Fibroblast of pulmonary artery (primary cell): ENCODE measurements around the gene IGF1R.

ENCODE experiments used
- DNase-seq: peaks from one replicate; pipeline ENCODE4 v3.0.0-alpha.2; 2010; ENCODE audit warnings: low read depth
- H3K4me3 ChIP-seq: replicated peaks from 2 replicates; pipeline ENCODE4 v1.5.1; 2011; ENCODE audit warnings: low read depth, mild to moderate bottlenecking, control low read depth, low read length, moderate library complexity
- TF ChIP-seq, protein P1 (sequence below): IDR thresholded peaks from 2 replicates; pipeline ENCODE4 v1.5.1; 2011; ENCODE audit warnings: mild to moderate bottlenecking, control low read depth, low read length, inconsistent platforms; ENCODE audit errors: missing control alignments

Gene IGF1R

DNA sequence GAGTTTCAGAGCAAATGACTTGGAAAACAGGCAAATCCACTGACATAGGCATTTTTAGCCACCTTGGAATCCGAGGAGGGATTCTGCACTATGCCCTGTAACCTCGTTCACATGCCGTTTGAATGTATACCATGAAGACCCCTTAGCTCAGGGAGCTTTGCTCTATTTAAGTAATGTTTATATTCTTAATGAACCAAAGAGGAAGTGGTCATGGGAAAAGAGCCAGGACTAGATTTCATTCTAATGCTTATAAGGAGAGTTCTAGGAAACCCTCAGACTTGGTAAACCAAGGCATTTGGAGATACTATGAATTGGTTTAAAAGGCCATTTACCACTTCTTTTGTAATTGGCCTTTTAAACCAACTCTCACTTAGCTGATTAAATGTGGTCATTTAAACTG lies 178.9 kb downstream of the IGF1R start:
- TF ChIP-seq, protein P1, sequence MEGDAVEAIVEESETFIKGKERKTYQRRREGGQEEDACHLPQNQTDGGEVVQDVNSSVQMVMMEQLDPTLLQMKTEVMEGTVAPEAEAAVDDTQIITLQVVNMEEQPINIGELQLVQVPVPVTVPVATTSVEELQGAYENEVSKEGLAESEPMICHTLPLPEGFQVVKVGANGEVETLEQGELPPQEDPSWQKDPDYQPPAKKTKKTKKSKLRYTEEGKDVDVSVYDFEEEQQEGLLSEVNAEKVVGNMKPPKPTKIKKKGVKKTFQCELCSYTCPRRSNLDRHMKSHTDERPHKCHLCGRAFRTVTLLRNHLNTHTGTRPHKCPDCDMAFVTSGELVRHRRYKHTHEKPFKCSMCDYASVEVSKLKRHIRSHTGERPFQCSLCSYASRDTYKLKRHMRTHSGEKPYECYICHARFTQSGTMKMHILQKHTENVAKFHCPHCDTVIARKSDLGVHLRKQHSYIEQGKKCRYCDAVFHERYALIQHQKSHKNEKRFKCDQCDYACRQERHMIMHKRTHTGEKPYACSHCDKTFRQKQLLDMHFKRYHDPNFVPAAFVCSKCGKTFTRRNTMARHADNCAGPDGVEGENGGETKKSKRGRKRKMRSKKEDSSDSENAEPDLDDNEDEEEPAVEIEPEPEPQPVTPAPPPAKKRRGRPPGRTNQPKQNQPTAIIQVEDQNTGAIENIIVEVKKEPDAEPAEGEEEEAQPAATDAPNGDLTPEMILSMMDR = no peak
- no peak for DNase-seq
- no peak overlapping the region for H3K4me3 ChIP-seq

DNA sequence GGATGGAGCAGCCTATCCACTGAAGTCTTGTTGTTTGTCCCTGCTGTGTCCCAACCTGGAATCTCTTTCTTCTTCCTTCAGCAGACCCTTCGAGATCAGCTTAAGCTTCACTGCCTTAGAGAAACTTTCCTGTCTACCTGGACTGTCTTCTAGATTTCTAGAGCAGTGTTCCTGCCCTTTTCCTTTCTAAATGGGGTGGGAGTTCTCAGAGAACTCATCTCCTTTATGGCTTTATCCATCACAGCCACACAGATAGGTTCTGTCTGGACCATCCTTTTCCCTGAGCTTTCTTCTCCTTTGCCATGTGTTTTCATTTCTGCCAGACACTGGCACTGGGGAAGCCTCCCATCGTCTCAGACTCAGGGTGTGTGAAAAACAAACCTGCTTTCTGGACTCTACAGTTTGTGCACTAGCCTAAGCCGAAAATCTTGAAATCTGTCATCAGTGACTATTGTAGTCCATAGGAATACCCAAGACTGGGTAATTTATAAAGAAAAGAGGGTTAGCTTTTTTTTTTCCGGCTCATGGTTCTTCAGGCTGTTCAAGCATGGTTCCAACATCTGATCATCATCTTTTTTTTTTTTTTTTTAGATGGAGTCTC lies 181.8 kb downstream of the IGF1R start:
- no peak for DNase-seq

DNA sequence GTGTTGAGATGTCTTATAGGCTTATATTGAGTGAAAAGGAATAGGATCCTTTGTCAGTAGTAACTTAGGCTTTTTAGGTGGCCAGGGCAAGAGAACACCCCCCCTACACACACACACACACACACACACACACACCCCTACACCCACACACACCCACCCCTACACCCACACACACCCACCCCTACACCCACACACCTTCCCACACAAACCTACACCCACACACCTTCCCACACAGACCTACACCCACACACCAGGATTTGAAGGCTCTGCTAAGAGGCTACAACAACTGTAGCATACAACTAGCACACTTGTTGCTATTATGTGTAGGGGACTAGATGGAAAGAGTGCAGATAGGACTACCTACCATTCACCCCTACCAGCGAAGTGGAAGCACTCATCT lies 186.6 kb downstream of the IGF1R start:
- no peak for DNase-seq
- H3K4me3 ChIP-seq = no peak overlapping the region
- TF ChIP-seq, protein P1 = no peak

More for the DNA sequence above, 181.8 kb downstream of the IGF1R start:
- TF ChIP-seq, protein P1 = no peak
- no peak overlapping the region for H3K4me3 ChIP-seq

DNA sequence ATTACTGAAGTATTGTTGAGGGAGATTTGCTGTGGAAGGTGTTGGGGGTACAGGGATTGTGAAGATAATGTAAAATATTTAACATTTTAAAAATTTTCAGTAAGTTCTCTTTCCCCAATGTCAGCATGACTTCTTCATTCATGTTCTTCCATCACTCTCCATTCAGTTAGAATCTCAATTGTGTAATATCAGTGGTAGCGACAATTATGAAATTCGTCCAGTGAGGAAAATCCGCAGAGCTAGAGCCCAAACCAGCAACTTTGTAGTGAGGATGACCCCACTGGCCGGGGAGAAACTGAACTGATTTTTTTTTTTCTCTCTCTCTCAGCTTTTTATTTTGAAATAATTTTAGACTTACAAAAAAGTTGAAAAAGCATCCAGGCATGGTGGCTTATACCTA lies 187.5 kb downstream of the IGF1R start:
- TF ChIP-seq, protein P1 = no peak
- H3K4me3 ChIP-seq = no peak overlapping the region
- no peak for DNase-seq

DNA sequence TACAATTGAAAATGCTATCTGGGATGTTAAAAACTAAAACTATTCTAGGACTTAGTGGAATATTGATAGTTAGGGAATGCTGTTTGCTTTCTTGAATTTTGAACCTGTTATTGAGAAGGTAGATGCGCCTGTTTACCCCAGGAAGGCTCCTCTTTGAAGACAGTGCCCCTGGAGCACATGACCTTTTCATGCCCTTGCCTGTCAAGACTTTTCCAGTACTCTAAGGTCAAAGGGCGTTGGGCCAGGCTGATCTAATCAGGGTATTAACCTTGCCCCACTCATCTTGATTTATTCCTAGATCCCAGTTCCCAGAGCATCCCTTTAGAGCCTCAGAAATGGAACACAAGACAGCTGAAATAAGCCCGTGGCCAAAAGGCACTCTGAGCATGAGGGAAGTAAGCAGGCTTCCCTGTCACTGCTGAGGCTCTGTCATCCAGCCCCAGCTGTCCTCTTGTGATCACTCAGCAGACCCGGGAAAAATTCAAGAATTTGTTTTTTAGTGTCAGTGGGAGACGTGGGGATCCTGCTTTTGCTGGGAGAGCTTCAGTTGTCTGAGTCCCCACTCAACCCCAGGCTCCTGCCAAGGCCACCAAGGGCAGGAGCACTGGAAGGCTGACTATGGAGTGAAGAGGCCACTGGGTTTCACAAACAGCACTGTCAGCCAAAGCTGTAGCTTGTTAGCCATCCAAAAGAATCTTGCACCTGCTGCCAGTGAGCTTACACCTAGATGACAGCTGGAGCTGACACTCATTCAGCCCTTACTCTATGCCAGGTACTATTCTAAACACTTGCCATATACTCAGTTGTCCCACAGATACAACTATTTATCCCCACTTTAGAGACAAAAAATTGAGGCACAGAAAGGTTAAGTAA lies 190.3 kb downstream of the IGF1R start:
- no peak for DNase-seq
- H3K4me3 ChIP-seq = no peak overlapping the region
- TF ChIP-seq, protein P1 = no peak

DNA sequence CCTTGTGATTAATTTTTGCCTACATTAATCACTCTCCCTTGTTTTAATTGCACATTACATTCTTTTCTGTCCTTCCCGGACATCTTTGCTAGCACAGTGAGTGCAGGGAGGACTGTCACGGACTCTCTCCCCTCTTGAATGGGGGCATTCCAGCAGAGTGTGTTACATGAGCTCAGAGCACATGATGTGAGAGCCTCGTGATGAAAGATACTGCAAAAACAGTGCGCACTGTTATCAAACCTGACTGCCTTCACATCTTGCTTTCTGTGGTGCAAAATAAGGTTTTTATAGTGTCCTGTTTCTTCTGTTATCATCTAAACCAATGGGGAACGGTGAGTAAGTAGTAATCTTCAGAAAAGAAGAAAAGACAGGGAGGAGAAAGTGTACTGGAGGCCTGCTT lies 191.7 kb downstream of the IGF1R start:
- DNase-seq = no peak
- TF ChIP-seq, protein P1 = no peak
- no peak overlapping the region for H3K4me3 ChIP-seq
